ENCODE data around the gene TCF4.

The TCF4 gene

DNA sequence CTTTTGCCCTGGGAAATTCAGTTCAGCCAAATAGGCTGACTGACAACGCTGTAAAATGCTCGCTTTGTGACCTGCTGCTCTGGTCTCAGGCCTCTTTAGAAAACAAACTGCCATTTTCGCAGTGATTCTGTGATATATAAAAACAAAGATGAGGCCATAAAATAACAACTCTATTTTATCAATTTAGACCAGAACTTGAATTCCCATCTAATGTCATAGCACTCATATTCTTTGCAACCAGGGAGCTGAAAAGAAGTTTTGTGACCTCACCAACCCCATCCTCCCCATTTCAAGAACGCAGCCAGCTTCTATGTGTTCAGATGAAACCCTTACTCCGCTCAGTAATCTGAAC is 40.3 kb downstream of the TCF4 start:
- no peak for TF ChIP-seq CTCF (IDR thresholded peaks at IDR 0.05; ENCODE audit: low read depth, low read length, missing control alignments)
- H3K4me3 ChIP-seq (ENCODE audit: low read depth, low read length) = no peak overlapping the region
- no peak for DNase-seq (ENCODE audit: low read depth)

- DNase-seq (ENCODE audit: low read depth) = no peak
- TF ChIP-seq CTCF (IDR thresholded peaks at IDR 0.05; ENCODE audit: low read depth, low read length, missing control alignments) = no peak
- no peak overlapping the region for H3K4me3 ChIP-seq (ENCODE audit: low read depth, low read length)
These were observed 40.9 kb downstream of the TCF4 start for GRCh38 chr18:55546851-55547704.

DNA sequence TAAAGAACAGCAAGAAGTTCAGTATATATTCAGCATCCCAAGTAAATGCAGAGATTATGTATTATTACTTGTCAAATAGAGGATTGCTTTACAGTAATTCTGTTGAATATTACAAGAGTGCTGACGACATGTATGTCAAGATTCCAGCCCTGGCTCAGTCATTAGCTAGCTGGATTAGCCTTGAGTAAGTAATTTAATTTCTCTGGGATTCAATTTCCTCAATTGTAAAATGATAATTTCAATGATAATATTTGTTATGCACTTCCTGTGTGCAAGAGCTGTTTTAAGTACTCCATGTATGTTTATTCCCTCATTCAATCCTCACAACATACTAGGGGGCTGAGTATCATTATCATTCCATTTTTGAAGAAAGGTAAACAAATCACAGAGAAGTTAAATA is 44.0 kb downstream of the TCF4 start:
- TF ChIP-seq CTCF (IDR thresholded peaks at IDR 0.05; ENCODE audit: low read depth, low read length, missing control alignments) = no peak
- no peak for DNase-seq (ENCODE audit: low read depth)
- H3K4me3 ChIP-seq (ENCODE audit: low read depth, low read length) = no peak overlapping the region

DNA sequence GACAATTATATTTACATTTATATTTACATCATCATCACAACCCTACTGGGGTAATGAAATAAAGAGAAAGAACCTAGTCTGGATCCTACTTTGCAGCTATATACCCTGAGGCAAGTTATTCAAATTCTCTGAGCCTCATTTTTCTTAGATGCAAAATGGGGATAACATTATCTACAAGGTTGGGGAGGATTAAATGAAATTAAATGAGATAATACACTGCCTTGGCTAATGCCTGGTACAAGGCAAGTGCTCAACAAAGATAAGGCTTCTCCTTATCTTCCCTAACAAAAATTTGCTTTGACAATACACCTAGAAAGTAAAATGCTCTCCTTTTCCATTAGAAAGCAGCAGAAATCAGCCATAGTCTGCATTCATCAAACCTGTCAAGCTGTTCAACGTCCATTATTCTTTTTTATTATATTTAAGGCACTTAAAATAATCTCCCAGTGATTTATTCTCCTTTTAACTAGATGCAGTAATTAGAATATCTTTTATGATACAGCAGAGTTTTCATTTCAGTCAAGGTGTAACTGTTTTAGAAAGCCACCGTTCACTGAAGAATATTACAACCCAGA is 44.8 kb downstream of the TCF4 start:
- TF ChIP-seq CTCF (IDR thresholded peaks at IDR 0.05; ENCODE audit: low read depth, low read length, missing control alignments) = no peak
- H3K4me3 ChIP-seq (ENCODE audit: low read depth, low read length) = no peak overlapping the region
- no peak for DNase-seq (ENCODE audit: low read depth)

- H3K4me3 ChIP-seq (ENCODE audit: low read depth, low read length) = no peak overlapping the region
- TF ChIP-seq CTCF (IDR thresholded peaks at IDR 0.05; ENCODE audit: low read depth, low read length, missing control alignments) = no peak
- DNase-seq (ENCODE audit: low read depth) = no peak
These were observed 46.4 kb downstream of the TCF4 start for GRCh38 chr18:55541571-55541970.

DNA sequence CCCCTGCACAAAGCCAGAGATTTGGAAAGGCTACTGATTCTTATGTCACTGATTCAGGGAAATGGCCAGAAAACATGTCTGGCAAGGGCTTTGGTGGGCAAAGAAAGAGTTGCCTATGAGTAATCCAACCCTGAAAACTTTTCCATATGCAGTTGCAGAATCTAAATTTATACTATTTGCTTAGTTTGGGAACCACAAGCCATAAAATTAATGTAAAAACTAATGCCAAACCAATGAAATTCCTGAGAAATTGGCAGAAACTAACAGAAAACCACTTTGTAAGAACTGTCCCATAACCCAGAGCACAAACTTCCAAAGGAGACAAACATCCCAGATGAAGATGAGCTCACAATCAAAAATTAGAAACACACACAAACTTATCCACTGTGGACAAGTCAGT is 48.8 kb downstream of the TCF4 start:
- TF ChIP-seq CTCF (IDR thresholded peaks at IDR 0.05; ENCODE audit: low read depth, low read length, missing control alignments) = no peak
- H3K4me3 ChIP-seq (ENCODE audit: low read depth, low read length) = no peak overlapping the region
- no peak for DNase-seq (ENCODE audit: low read depth)

DNA sequence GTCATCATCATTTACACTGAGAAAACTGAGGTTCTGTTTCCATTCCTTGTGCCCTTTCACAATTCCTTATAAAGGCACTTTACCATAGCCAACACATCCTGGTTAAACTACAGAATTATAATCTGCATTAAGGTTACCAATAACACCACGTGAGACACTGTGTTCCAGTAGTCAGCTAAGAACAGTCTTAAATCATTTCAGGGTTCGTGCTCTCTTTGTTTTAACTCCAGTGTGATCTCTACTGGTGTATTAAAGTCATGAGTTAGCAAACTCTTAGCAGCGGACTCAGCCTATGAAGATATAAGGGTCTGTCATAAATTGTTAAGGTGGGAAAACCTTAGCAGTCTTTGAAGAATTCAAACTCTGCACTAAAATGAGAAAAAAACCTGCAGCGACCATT is 53.0 kb downstream of the TCF4 start:
- no peak for DNase-seq (ENCODE audit: low read depth)
- no peak overlapping the region for H3K4me3 ChIP-seq (ENCODE audit: low read depth, low read length)
- TF ChIP-seq CTCF (IDR thresholded peaks at IDR 0.05; ENCODE audit: low read depth, low read length, missing control alignments) = no peak
